PFSK-1 (cell line): ENCODE data around the gene ZNF280A.

Experiments
- FOXP2 ChIP-seq: optimal IDR thresholded peaks from 2 replicates; pipeline ENCODE3; 2011; ENCODE audit warnings: borderline replicate concordance, control low read depth, inconsistent platforms; ENCODE audit not compliant: insufficient read depth; ENCODE audit errors: extremely low read length, extremely low read depth
- POLR2AphosphoS5 ChIP-seq: IDR thresholded peaks from 2 replicates; pipeline ENCODE4 v1.6.1; 2012; ENCODE audit warnings: low read depth, mild to moderate bottlenecking, control low read depth, low read length, moderate library complexity
- REST ChIP-seq, 2 experiments: IDR thresholded peaks; 2 replicates each; pipeline versions ENCODE4 v1.6.1 to v1.8.0; 2011 to 2012; ENCODE audit warnings: low read depth in 2 of 2, low read length in 2 of 2, control low read depth in 1 of 2, inconsistent platforms in 1 of 2, mild to moderate bottlenecking in 1 of 2, moderate library complexity in 1 of 2; ENCODE audit not compliant: insufficient read depth in 1 of 2
- SIN3A ChIP-seq: IDR thresholded peaks from 2 replicates; pipeline ENCODE4 v1.6.1; 2012; ENCODE audit warnings: mild to moderate bottlenecking, low read length, moderate library complexity, borderline replicate concordance; ENCODE audit not compliant: insufficient read depth
- TAF1 ChIP-seq: IDR thresholded peaks from 2 replicates; pipeline ENCODE4 v1.6.1; 2012; ENCODE audit warnings: low read length, control low read depth, borderline replicate concordance; ENCODE audit not compliant: insufficient read depth

- TF ChIP-seq SIN3A (no peak), POLR2AphosphoS5 (no peak), TAF1 (no peak), REST (IDR thresholded peaks at IDR 0.05; ENCODE audit: insufficient read depth in 1 of 2, low read depth in 2 of 2, low read length in 2 of 2) (no peak), FOXP2 (no peak)
Measured at GRCh38 chr22:22533417-22533816, 13.3 kb upstream of the ZNF280A start.
